Activated CD8-positive, alpha-beta memory T cell treated with anti-CD3 and anti-CD28 coated beads, Interleukin-2, amount 50 U/mL, for 48 hours (primary cell): Measurements from ENCODE around the gene CEACAM19.
A peak's percentile ranks its signal among the peaks of the same experiment; 100 is the strongest.
"Not testable (repeated sequence)": the region's sequence is repeated elsewhere in the genome, so short reads cannot be mapped to it uniquely, and the experiment has no call there.

Experiments
- DNase-seq: peaks from one replicate; pipeline ENCODE4 v3.0.0-alpha.2; 2020

CEACAM19 gene

GRCh38 chr19:44677019-44677811 is 5.9 kb downstream of the CEACAM19 start:
- DNase-seq, result no peak

GRCh38 chr19:44680536-44680935 is 9.3 kb downstream of the CEACAM19 start:
- no peak for DNase-seq

- no peak for DNase-seq
These were observed 10.9 kb downstream of the CEACAM19 start for GRCh38 chr19:44681992-44682790.

- DNase-seq, result no peak
These were observed 11.5 kb downstream of the CEACAM19 start for GRCh38 chr19:44682807-44683206.

- DNase-seq, result no peak
These were observed 12.3 kb downstream of the CEACAM19 start for GRCh38 chr19:44683434-44684210.

GRCh38 chr19:44684396-44684795 is 13.1 kb downstream of the CEACAM19 start:
- not testable (repeated sequence) for DNase-seq

- DNase-seq, result no peak
These were observed 13.9 kb downstream of the CEACAM19 start for GRCh38 chr19:44684892-44685863.

- no peak for DNase-seq
These were observed 14.6 kb downstream of the CEACAM19 start for GRCh38 chr19:44685877-44686276.

GRCh38 chr19:44686896-44687295 is 15.6 kb downstream of the CEACAM19 start:
- no peak for DNase-seq

GRCh38 chr19:44687888-44688287 is 16.6 kb downstream of the CEACAM19 start:
- DNase-seq, result no peak

GRCh38 chr19:44689290-44690130 is 18.2 kb downstream of the CEACAM19 start:
- DNase-seq, result peak; percentile 94

- DNase-seq, result no peak
These were observed 18.8 kb downstream of the CEACAM19 start for GRCh38 chr19:44690131-44690440.

GRCh38 chr19:44692379-44692721 is 21.1 kb downstream of the CEACAM19 start:
- no peak for DNase-seq

GRCh38 chr19:44694184-44694579 is 22.9 kb downstream of the CEACAM19 start:
- DNase-seq, result peak; percentile 61

- DNase-seq, result no peak
These were observed 25.8 kb downstream of the CEACAM19 start for GRCh38 chr19:44696939-44697669.

GRCh38 chr19:44697670-44698034 is 26.4 kb downstream of the CEACAM19 start:
- DNase-seq, result no peak

- DNase-seq, result no peak
These were observed 27.4 kb downstream of the CEACAM19 start, which contains the start of gene CEACAM16 for GRCh38 chr19:44698492-44699201. Gene CEACAM16, plus strand, starts transcription at chr19:44699151. Its CDS starts 2,306 bp downstream, at chr19:44701457.

GRCh38 chr19:44700547-44700946 is 29.3 kb downstream of the CEACAM19 start:
- DNase-seq, result no peak

- DNase-seq, result no peak
These were observed 29.9 kb downstream of the CEACAM19 start for GRCh38 chr19:44701228-44701627.
